SKM-1 (cell line): ENCODE measurements around the gene BSG.
"Not testable (repeated sequence)": the region's sequence is repeated elsewhere in the genome, so short reads cannot be mapped to it uniquely, and the experiment has no call there.

ENCODE experiments used
- DNase-seq: peaks from one replicate; lab custom pipeline; 2025; ENCODE audit not compliant: unreplicated experiment; lab: John Stamatoyannopoulos, UW

The BSG gene

GRCh38 chr19:604355-604754, 32.0 kb downstream of the BSG start:
- DNase-seq, result no peak

- not testable (repeated sequence) for DNase-seq
Observed at GRCh38 chr19:605061-605971, 32.9 kb downstream of the BSG start.

DNA sequence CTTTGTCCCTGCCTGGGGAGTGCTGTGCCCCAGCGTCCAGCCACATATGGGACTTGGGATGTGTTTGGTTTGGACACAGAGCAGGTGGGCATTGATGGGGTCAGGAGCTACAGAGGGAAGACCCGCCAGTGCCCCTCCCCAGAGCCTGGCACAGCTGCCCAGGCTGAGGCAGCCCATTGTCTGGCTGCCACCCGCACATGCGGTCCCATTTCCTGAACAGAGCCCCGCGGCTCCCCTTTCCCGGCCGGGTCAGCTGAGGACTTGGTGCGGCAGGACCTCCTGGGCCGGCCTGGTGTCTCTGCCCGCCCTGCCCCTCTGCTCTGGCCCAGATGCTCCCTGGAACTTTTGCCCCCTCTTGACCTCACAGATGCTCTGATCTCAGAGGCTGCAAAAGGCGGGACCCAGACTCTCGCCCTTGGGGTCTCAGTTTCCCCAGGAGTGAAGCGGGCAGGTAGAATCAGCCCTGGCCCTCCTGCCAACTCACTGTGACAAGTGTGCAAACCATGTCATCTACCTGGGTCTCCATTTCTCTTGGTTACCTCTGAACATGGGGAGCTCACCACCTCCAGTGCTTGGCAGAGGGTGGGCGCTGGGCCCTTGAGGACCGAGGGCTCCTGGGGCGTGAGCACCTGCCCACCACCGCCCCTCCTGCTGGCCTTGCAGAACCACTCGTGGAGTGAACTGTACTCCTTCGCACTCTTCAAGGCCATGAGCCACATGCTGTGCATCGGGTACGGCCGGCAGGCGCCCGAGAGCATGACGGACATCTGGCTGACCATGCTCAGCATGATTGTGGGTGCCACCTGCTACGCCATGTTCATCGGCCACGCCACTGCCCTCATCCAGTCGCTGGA, 35.1 kb downstream of the BSG start:
- DNase-seq, result no peak

DNA sequence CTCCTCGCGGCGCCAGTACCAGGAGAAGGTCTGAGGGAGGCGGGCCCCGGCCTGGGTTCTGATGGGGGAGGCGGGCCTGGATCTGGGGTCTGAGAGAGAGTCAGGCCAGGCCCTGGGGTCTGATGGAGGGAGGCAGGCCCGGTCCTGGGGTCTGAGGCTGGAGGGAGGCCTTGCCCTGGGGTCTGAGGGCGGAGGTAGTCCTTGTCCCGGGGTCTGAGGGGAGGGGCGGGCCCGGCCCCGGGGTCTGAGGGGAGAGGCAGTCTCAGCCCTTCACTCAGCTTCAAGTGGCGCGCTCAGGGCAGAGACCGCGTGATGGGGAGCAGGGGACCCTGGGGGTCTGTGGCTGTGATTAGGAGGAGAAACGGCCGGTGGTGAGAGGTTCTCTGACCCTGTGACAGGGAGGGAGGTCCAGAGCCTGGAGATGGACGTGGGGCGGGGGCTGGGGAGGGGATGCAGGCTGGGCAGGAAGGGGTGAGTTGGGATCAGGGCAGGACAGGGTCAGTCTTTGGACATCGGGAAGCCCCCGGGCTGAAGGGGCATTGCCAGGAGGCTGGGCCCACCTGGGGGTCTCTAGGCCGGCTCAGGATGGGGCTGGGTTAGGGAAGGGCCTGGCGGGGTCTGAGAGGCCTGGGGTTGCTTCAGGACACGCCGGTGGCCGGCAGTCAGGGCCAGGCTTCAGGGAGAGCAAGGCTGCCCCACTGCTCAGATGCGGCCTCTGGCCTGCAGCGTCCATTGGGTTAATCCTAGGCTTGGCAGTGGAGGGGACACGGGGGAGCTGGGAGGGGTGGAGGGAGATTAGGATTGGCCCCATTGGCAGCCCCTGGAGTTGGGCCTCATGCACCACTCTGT, 36.0 kb downstream of the BSG start:
- no peak for DNase-seq

- DNase-seq, result no peak
Observed at GRCh38 chr19:609004-609346, 36.6 kb downstream of the BSG start.

DNA sequence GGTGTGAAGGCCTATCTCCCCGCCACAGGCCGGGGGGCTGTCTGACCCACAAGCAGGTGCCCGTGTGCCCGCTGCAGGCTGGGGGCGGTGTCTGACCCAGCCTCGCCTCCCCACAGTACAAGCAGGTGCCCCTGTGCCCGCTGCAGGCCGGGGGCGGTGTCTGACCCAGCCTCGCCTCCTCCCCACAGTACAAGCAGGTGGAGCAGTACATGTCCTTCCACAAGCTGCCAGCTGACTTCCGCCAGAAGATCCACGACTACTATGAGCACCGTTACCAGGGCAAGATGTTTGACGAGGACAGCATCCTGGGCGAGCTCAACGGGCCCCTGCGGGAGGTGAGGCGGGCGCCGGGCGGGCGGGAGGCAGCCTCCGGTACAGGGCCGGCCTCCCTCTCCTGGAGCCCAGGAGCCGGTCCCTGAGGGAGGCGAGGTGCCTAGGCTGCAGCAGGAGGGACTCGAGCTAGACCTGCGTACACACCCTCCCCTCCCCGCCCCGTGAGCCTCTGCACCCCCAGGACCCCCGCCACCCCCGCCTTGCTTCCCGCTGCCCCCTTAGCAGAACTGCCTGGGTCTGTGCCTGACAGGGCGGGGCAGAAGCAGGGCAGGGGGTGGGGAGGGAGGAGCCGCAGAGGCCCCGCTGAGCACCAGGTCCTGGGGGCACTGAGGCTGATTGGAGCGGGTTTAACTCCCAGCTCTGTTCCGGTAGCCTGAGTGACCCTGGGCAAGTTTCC, 37.8 kb downstream of the BSG start:
- no peak for DNase-seq

- DNase-seq, result no peak
Observed at GRCh38 chr19:610801-611480, 38.5 kb downstream of the BSG start.

DNA sequence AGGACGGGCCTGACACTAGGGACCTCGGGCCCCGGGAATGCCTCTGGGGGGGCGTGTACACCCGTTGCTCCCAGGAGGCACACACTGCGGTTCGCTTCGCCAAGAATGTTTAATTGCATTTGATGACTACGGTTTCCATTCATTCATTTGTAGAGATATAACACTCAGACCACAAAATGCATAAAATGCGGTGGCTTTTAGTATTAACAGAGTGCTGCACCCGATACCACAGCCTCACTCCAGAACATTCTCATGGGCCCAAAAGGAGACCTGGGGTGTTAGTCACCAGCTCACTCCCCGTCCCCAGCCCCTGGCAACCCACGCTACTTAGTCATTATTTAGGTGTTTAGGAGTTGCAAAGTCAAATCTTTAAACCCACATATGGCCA, 39.1 kb downstream of the BSG start:
- no peak for DNase-seq

GRCh38 chr19:612941-613340, 40.5 kb downstream of the BSG start:
- DNase-seq, result no peak

DNA sequence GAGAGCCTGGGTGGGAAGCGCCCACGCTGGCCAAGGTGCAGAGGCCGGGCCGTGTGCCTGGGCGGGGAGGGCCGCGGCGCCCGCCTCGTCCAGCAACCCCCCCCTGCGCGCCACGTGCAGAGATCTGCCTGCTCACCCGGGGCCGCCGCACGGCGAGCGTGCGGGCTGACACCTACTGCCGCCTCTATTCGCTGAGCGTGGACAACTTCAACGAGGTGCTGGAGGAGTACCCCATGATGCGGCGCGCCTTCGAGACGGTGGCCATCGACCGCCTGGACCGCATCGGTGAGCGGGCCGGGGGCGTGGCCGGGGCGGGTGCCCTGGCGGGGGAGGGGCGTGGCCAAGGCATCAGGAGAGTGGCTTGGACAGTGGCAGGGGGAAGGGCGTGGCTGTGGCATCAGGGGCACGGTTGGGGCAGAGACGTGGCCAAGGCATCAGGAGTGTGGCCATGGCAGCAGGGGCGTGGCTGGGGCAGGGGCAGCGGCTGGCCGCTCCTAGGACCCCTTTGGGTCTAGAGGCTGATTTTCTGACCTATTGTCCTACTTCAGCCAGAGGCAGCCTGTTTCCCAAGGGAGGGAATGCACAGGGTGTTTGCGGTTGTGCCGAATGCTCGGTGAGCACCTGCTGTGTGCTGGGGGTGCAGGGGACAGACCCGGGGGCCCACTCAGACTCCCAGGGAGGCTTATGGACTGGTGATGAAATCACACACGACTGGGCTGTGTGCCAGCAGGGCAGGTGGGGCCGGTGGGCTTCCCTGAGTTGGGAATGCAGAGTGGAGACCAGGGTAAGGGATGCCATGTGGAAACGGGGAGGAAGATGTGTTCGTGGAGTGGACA, 41.6 kb downstream of the BSG start:
- DNase-seq, result no peak

DNA sequence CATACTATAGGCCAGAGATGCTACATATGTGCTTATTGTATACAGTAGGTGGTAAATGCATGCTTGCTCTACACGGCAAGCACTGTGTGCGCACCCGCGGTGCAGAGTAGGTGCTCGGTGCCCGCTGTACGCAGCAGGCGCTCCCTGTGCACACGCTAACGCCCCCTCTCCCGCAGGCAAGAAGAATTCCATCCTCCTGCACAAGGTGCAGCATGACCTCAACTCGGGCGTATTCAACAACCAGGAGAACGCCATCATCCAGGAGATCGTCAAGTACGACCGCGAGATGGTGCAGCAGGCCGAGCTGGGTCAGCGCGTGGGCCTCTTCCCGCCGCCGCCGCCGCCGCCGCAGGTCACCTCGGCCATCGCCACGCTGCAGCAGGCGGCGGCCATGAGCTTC, 43.2 kb downstream of the BSG start:
- no peak for DNase-seq

DNA sequence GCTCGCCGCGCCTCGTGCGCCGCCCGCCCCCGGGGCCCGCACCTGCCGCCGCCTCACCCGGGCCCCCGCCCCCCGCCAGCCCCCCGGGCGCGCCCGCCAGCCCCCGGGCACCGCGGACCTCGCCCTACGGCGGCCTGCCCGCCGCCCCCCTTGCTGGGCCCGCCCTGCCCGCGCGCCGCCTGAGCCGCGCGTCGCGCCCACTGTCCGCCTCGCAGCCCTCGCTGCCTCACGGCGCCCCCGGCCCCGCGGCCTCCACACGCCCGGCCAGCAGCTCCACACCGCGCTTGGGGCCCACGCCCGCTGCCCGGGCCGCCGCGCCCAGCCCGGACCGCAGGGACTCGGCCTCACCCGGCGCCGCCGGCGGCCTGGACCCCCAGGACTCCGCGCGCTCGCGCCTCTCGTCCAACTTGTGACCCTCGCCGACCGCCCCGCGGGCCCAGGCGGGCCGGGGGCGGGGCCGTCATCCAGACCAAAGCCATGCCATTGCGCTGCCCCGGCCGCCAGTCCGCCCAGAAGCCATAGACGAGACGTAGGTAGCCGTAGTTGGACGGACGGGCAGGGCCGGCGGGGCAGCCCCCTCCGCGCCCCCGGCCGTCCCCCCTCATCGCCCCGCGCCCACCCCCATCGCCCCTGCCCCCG, 43.8 kb downstream of the BSG start:
- DNase-seq, result no peak

DNA sequence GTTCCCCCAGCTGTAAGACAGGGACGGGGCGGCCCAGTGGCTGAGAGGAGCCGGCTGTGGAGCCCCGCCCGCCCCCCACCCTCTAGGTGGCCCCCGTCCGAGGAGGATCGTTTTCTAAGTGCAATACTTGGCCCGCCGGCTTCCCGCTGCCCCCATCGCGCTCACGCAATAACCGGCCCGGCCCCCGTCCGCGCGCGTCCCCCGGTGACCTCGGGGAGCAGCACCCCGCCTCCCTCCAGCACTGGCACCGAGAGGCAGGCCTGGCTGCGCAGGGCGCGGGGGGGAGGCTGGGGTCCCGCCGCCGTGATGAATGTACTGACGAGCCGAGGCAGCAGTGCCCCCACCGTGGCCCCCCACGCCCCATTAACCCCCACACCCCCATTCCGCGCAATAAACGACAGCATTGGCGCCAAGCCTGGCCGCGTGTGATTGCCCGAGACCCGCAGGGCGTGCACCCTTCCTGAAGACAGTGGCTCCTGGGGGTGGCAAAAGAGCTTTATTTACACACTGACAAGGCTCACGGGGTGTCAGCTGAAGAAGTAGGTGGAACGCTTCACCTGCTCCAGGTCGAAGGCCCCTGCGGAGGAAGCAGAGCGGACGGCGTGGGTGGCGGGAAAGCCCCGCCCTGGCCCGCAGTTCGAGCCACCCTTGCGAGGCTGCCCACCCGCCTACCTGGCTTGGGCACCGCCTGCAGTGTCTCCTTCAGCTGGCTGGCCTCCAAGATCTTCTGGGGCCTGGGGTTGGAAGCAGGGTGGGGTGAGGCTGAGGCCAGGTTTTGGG, 44.5 kb downstream of the BSG start:
- DNase-seq, result no peak

GRCh38 chr19:617551-618246, 45.3 kb downstream of the BSG start:
- DNase-seq, result no peak

GRCh38 chr19:618247-618619, 45.8 kb downstream of the BSG start:
- DNase-seq, result no peak

DNA sequence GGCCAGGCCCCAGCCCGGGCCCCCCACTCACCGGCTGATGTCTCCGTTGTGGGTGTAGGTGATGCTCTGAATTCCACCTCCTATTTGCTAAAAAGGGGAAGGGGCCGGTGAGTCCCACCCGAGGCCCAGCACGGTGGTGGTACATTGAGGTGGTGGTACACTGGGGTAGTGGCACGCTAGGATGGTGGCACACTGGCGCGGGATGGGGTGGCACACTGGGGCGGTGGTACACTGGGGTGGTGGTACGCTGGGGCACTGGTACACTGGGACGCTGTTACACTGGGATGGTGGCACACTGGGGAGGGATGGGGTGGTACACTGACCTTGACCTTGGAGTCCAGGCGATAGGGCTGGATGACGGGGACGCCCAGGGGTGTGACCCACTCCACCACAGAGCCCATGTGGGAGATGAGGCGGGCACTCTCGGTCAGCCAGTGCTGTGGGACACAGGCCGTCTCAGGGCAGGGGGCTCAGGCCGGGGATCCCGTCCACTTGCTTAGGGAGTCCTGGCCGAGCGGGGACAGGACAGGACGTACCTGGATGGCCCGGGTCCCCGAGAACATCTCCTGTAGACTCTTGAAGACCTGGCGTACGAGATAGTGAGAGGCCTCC, 46.4 kb downstream of the BSG start:
- DNase-seq, result no peak
